H1 (cell line): Measurements from ENCODE around the gene COX10. TPM values are rescaled to one million over a fixed set of nuclear protein-coding genes. Genes with fewer than 3 reads are reported as not detected.

Source experiments
- CTCF ChIA-PET: fragments of 300-600 bp; sonication (Branson Sonifier 250); formaldehyde crosslinking; loops from one replicate; lab custom pipeline; 2021; ENCODE audit not compliant: partially characterized antibody; lab: Charles Lee
- POLR2A ChIA-PET: fragments of 300-600 bp; sonication (Branson Sonifier 250); formaldehyde crosslinking; loops from one replicate; lab custom pipeline; 2021; ENCODE audit warnings: inconsistent platforms; ENCODE audit not compliant: partially characterized antibody; lab: Charles Lee
- DNase-seq, 2 experiments: peaks; one replicate each; pipeline versions ENCODE4 v3.0.0 to v3.0.0-alpha.2; 2010 to 2022; ENCODE audit warnings: low spot score in 2 of 2, low read depth in 1 of 2, mixed read lengths in 1 of 2
- FAIRE-seq: peaks from 2 replicates; lab custom pipeline; 2011; peaks lifted over from hg19 to GRCh38; lab: Jason Lieb, UNC
- H2AFZ ChIP-seq: 2 replicates; pipeline ENCODE4 v1.8.1; 2012; ENCODE audit warnings: low read length, inconsistent platforms
- H2AK5ac ChIP-seq: 2 replicates; pipeline ENCODE4 v1.6.1; 2013; ENCODE audit warnings: low read depth, low read length
- H2BK120ac ChIP-seq: replicated peaks from 2 replicates; pipeline ENCODE3; 2013; ENCODE audit warnings: low read depth, low read length, inconsistent platforms
- H2BK12ac ChIP-seq: 2 replicates; pipeline ENCODE4 v1.6.1; 2013; ENCODE audit warnings: low read depth, low read length
- H2BK15ac ChIP-seq: 2 replicates; pipeline ENCODE4 v1.6.1; 2013; ENCODE audit warnings: low read length
- H2BK20ac ChIP-seq: 2 replicates; pipeline ENCODE4 v1.6.1; 2013; ENCODE audit warnings: low read length
- H2BK5ac ChIP-seq: 2 replicates; pipeline ENCODE4 v1.6.1; 2013; ENCODE audit warnings: low read depth, low read length
- H3K14ac ChIP-seq: 2 replicates; pipeline ENCODE4 v1.6.1; 2013; ENCODE audit warnings: inconsistent platforms; ENCODE audit not compliant: insufficient read length
- H3K18ac ChIP-seq: 2 replicates; pipeline ENCODE4 v1.6.1; 2013; ENCODE audit warnings: low read length; ENCODE audit errors: extremely low read depth
- H3K23ac ChIP-seq: 2 replicates; pipeline ENCODE4 v1.6.1; 2013; ENCODE audit warnings: inconsistent platforms; ENCODE audit not compliant: insufficient read length
- H3K23me2 ChIP-seq: 2 replicates; pipeline ENCODE4 v1.6.1; 2013; ENCODE audit warnings: low read depth, low read length
- H3K27ac ChIP-seq: 2 replicates; pipeline ENCODE4 v1.6.1; 2011; ENCODE audit warnings: low read depth, low read length, inconsistent platforms
- H3K27me3 ChIP-seq, 4 experiments: replicated peaks in 1 of 4; 1 replicate in 1 of 4; 2 replicates in 3 of 4; pipeline versions ENCODE4 v1.6.1 to v1.8.1; 2011 to 2013; ENCODE audit warnings: low read length in 3 of 4, mild to moderate bottlenecking in 3 of 4, inconsistent platforms in 2 of 4, mixed read lengths in 2 of 4, moderate library complexity in 1 of 4; ENCODE audit not compliant: control insufficient read depth in 3 of 4, insufficient read depth in 3 of 4; ENCODE audit errors: extremely low read depth in 1 of 4
- H3K36me3 ChIP-seq, 4 experiments: 2 replicates each; pipeline versions ENCODE4 v1.6.1 to v1.8.1; 2011 to 2013; ENCODE audit warnings: mild to moderate bottlenecking in 4 of 4, low read length in 3 of 4, moderate library complexity in 2 of 4, control low read depth in 1 of 4, inconsistent platforms in 1 of 4; ENCODE audit not compliant: insufficient read depth in 4 of 4, control insufficient read depth in 2 of 4
- H3K4ac ChIP-seq: replicated peaks from 2 replicates; pipeline ENCODE3; 2013; ENCODE audit warnings: low read length, low read depth, mixed read lengths, inconsistent platforms; ENCODE audit not compliant: insufficient read length
- H3K4me1 ChIP-seq, 4 experiments: replicated peaks in 1 of 4; 1 replicate in 1 of 4; 2 replicates in 3 of 4; pipeline versions ENCODE4 v1.6.1 to v1.8.1; 2011 to 2013; ENCODE audit warnings: low read length in 3 of 4, inconsistent platforms in 2 of 4, mixed read lengths in 1 of 4; ENCODE audit not compliant: insufficient read depth in 4 of 4, control insufficient read depth in 3 of 4
- H3K4me2 ChIP-seq, 2 experiments: 2 replicates each; pipeline versions ENCODE4 v1.6.1 to v1.8.1; 2011 to 2013; ENCODE audit warnings: low read depth in 2 of 2, low read length in 2 of 2, control low read depth in 1 of 2, inconsistent platforms in 1 of 2, mild to moderate bottlenecking in 1 of 2; ENCODE audit not compliant: insufficient read depth in 1 of 2
- H3K4me3 ChIP-seq, 4 experiments: fragments of 200-600, 300-600 bp in 1 of 4; sonication (generic), shearing (Covaris generic), sonication (Bioruptor Twin) in 1 of 4; 2 replicates each; pipeline versions ENCODE4 v1.5.1 to v1.8.1; 2011 to 2016; ENCODE audit warnings: low read length in 4 of 4, low read depth in 3 of 4, control low read depth in 2 of 4, inconsistent platforms in 2 of 4, mild to moderate bottlenecking in 2 of 4, mixed read lengths in 1 of 4, moderate library complexity in 1 of 4; ENCODE audit not compliant: insufficient read depth in 2 of 4; ENCODE audit errors: extremely low read depth in 1 of 4
- H3K56ac ChIP-seq: replicated peaks from 2 replicates; pipeline ENCODE3; 2013; ENCODE audit warnings: low read depth, mild to moderate bottlenecking, mixed read lengths, low read length, inconsistent platforms; ENCODE audit not compliant: insufficient read length
- H3K79me1 ChIP-seq: 2 replicates; pipeline ENCODE4 v1.6.1; 2013; ENCODE audit warnings: low read depth, low read length, control low read depth
- H3K79me2 ChIP-seq, 2 experiments: 2 replicates each; pipeline versions ENCODE4 v1.6.1 to v1.8.1; 2012 to 2013; ENCODE audit warnings: low read length in 2 of 2, mild to moderate bottlenecking in 2 of 2, inconsistent platforms in 1 of 2; ENCODE audit not compliant: insufficient read depth in 2 of 2, control insufficient read depth in 1 of 2
- H3K9ac ChIP-seq, 4 experiments: replicated peaks in 1 of 4; 1 replicate in 1 of 4; 2 replicates in 3 of 4; pipeline versions ENCODE4 v1.6.1 to v1.8.1; 2011 to 2013; ENCODE audit warnings: low read depth in 3 of 4, low read length in 3 of 4, control low read depth in 2 of 4, mild to moderate bottlenecking in 2 of 4, moderate library complexity in 2 of 4, inconsistent platforms in 1 of 4; ENCODE audit errors: extremely low read depth in 1 of 4
- H3K9me3 ChIP-seq, 2 experiments: 2 replicates each; pipeline versions ENCODE4 v1.6.1 to v1.8.1; 2012 to 2013; ENCODE audit warnings: mild to moderate bottlenecking in 2 of 2, moderate library complexity in 2 of 2, control low read depth in 1 of 2, inconsistent platforms in 1 of 2, low read depth in 1 of 2, low read length in 1 of 2, mixed read lengths in 1 of 2; ENCODE audit not compliant: insufficient read depth in 2 of 2
- H4K20me1 ChIP-seq, 2 experiments: replicated peaks in 1 of 2; 2 replicates each; pipeline versions ENCODE3 to v1.8.1; 2011 to 2013; ENCODE audit warnings: inconsistent platforms in 2 of 2, low read length in 2 of 2, mild to moderate bottlenecking in 1 of 2; ENCODE audit not compliant: insufficient read depth in 2 of 2, control insufficient read depth in 1 of 2
- H4K5ac ChIP-seq: 2 replicates; pipeline ENCODE4 v1.6.1; 2013; ENCODE audit warnings: low read length, low read depth, mixed read lengths, inconsistent platforms; ENCODE audit not compliant: insufficient read length
- H4K8ac ChIP-seq: 2 replicates; pipeline ENCODE4 v1.8.0; 2013; ENCODE audit warnings: mild to moderate bottlenecking, moderate library complexity, low read length, inconsistent platforms; ENCODE audit not compliant: insufficient read depth; ENCODE audit errors: extremely low read depth
- H4K91ac ChIP-seq: replicated peaks from 2 replicates; pipeline ENCODE3; 2013; ENCODE audit warnings: low read length, mixed read lengths, inconsistent platforms; ENCODE audit not compliant: insufficient read length
- ATF3 ChIP-seq: IDR thresholded peaks from 2 replicates; pipeline ENCODE4 v1.6.1; 2011; ENCODE audit warnings: low read depth, mild to moderate bottlenecking, low read length; ENCODE audit not compliant: insufficient read depth
- GTF2F1 ChIP-seq: IDR thresholded peaks from 2 replicates; pipeline ENCODE4 v1.6.1; 2012; ENCODE audit warnings: low read depth, low read length, improper control_type of control experiment, borderline replicate concordance
- POLR2A ChIP-seq, 2 experiments: IDR thresholded peaks; 1 replicate in 1 of 2; 2 replicates in 1 of 2; pipeline ENCODE4 v1.6.1; 2011; ENCODE audit warnings: low read depth in 2 of 2, low read length in 2 of 2, mild to moderate bottlenecking in 2 of 2; ENCODE audit errors: control extremely low read depth in 1 of 2
- WGBS, 2 experiments: shearing (Covaris generic) in 1 of 2; methylation state at CpG; one replicate each; pipeline versions ENCODE4 v1.1.6 to v1.1.7; 2013 to 2015; ENCODE audit warnings: low lambda C conversion rate in 2 of 2, mixed read lengths in 2 of 2, inconsistent platforms in 1 of 2, low coverage in 1 of 2, missing lambda C conversion rate in 1 of 2; ENCODE audit not compliant: insufficient replicate concordance in 2 of 2, insufficient coverage in 1 of 2, insufficient read length in 1 of 2; ENCODE audit errors: extremely low coverage in 1 of 2, missing lambda C conversion rate in 1 of 2; 5-methylcytosine and 5-hydroxymethylcytosine counted together
- polyA plus RNA-seq, 7 experiments: library from polyadenylated mRNA; depleted of rRNA in 3 of 7; stranded (reverse) in 5 of 7; unstranded in 2 of 7; fragments of >200 nt in 5 of 7; fragments of 200-250 nt in 2 of 7; gene quantifications; 1 replicate in 5 of 7; 2 replicates in 1 of 7; 4 replicates in 1 of 7; pipeline versions ENCODE4 v1.2.1 to v1.2.3, GENCODE V29; 2011 to 2013; ENCODE audit warnings: missing spikeins in 2 of 7, mixed read lengths in 2 of 7
- total RNA-seq: library from RNA; stranded (reverse); fragmentation: NEBNext Ultra II Directional; extraction: Animal tissue kit (Norgen Biotek cat#: 25700); gene quantifications from 2 replicates; pipeline ENCODE4 v1.2.1, GENCODE V29; 2021
- TF ChIP-seq, protein P1 (sequence below): IDR thresholded peaks from 2 replicates; pipeline ENCODE4 v1.6.1; 2012; ENCODE audit warnings: inconsistent platforms

COX10 gene
- total and polyA plus RNA-seq, 2 of the 8 experiments (the other 6 are each of a cell fraction or from before 2014, with no cell fraction given), result 18.0 to 23.0 TPM

- Histone ChIP-seq H3K23ac (no peak overlapping the region), H3K9me3 (no peaks in the 10 kb centered on the region), H3K27me3 (no peaks in the 10 kb centered on the region), H2BK120ac (no peak overlapping the region), H2BK5ac (no peak overlapping the region), H2AK5ac (no peak overlapping the region), H3K27ac (no peak overlapping the region), H3K79me1 (no peaks in the 10 kb centered on the region), H4K20me1 (peaks cover 0 to 1% of the 10 kb centered on the region in 2 experiments), H3K4me2 (no peak overlapping the region), H2BK12ac (no peak overlapping the region), H4K5ac (no peak overlapping the region), H2BK15ac (no peak overlapping the region), H3K14ac (no peak overlapping the region), H3K23me2 (no peaks in the 10 kb centered on the region), H2BK20ac (no peak overlapping the region), H4K8ac (no peak overlapping the region), H3K18ac (no peak overlapping the region), H4K91ac (no peak overlapping the region), H3K79me2 (no peaks in the 10 kb centered on the region), H3K56ac (no peak overlapping the region), H3K9ac (no peak overlapping the region), H3K4me3 (no peak overlapping the region), H2AFZ (no peak overlapping the region), H3K4me1 (no peaks in the 10 kb centered on the region; a peak in 1 of 7 replicates), H3K4ac (no peak overlapping the region), H3K36me3 (no peaks in the 10 kb centered on the region; a peak in 1 of 8 replicates)
- FAIRE-seq, result no peak
- ChIA-PET POLR2A (no interaction called here), CTCF (interaction anchor here (0.7 kb wide), 1 partner anchor 66 kb away, joined by 3 read pairs; no protein-coding TSS in a partner anchor)
- no peak for TF ChIP-seq GTF2F1
- TF ChIP-seq POLR2A (IDR thresholded peaks at IDR 0.05; ENCODE audit: control extremely low read depth in 1 of 2, low read depth in 2 of 2, low read length in 2 of 2), result no peak
- TF ChIP-seq, protein P1, sequence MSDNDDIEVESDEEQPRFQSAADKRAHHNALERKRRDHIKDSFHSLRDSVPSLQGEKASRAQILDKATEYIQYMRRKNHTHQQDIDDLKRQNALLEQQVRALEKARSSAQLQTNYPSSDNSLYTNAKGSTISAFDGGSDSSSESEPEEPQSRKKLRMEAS, result no peak
- no peak for TF ChIP-seq ATF3
- WGBS, 2 experiments, result 72% methylated on average over 1 of the region's 1 CpG; no CpG with 5 or more reads in 1 of the 2 experiments
- DNase-seq, result no peak
Observed at GRCh38 chr17:14161419-14161818, 92.1 kb downstream of the COX10 start.
